SK-N-SH treated with all-trans-retinoic acid at 6 μM for 48 hours (cell line): Measurements from ENCODE around the gene SPATS2L.

Source experiments
- CREB5 ChIP-seq: fragments of 250-450 bp; sonication (Bioruptor Pico); IDR thresholded peaks from 2 replicates; pipeline ENCODE4 v1.5.1; 2020; ENCODE audit warnings: low read depth, mild to moderate bottlenecking, moderate library complexity
- CSDC2 ChIP-seq: fragments of 250-450 bp; sonication (Bioruptor Pico); IDR thresholded peaks from 2 replicates; pipeline ENCODE4 v1.5.0; 2020; ENCODE audit warnings: mild to moderate bottlenecking, moderate library complexity
- CSRNP3 ChIP-seq: fragments of 250-450 bp; sonication (Bioruptor Pico); IDR thresholded peaks from 2 replicates; pipeline ENCODE4 v1.5.1; 2021; ENCODE audit warnings: mild to moderate bottlenecking, moderate library complexity
- ESRRG ChIP-seq: fragments of 250-450 bp; sonication (Bioruptor Pico); IDR thresholded peaks from 2 replicates; pipeline ENCODE4 v1.6.1; 2021; ENCODE audit warnings: mild to moderate bottlenecking
- GLIS3 ChIP-seq: fragments of 250-450 bp; sonication (Bioruptor Pico); IDR thresholded peaks from 2 replicates; pipeline ENCODE4 v1.5.0; 2020; ENCODE audit warnings: mild to moderate bottlenecking, moderate library complexity
- ISL1 ChIP-seq: fragments of 250-450 bp; sonication (Bioruptor Pico); IDR thresholded peaks from 2 replicates; pipeline ENCODE4 v2.1.2; 2022; ENCODE audit warnings: mild to moderate bottlenecking, moderate library complexity
- OSR1 ChIP-seq: fragments of 250-450 bp; sonication (Bioruptor Pico); IDR thresholded peaks from 2 replicates; pipeline ENCODE4 v1.8.0; 2022; ENCODE audit warnings: moderate library complexity, mild to moderate bottlenecking, inconsistent platforms
- PATZ1 ChIP-seq: fragments of 250-450 bp; sonication (Bioruptor Pico); IDR thresholded peaks from 2 replicates; pipeline ENCODE4 v1.8.0; 2020; ENCODE audit warnings: mild to moderate bottlenecking, moderate library complexity, borderline replicate concordance
- POU6F1 ChIP-seq: fragments of 250-450 bp; sonication (Bioruptor Pico); IDR thresholded peaks from 2 replicates; pipeline ENCODE4 v1.8.0; 2021; ENCODE audit warnings: low read depth, mild to moderate bottlenecking, moderate library complexity, borderline replicate concordance
- TCF4 ChIP-seq: fragments of 250-450 bp; sonication (Bioruptor Pico); IDR thresholded peaks from 2 replicates; pipeline ENCODE4 v1.8.0; 2021; ENCODE audit warnings: mild to moderate bottlenecking, moderate library complexity, borderline replicate concordance
- TOX ChIP-seq: fragments of 250-450 bp; sonication (Bioruptor Pico); IDR thresholded peaks from 2 replicates; pipeline ENCODE4 v1.8.0; 2021; ENCODE audit warnings: mild to moderate bottlenecking, moderate library complexity, borderline replicate concordance
- ZC3H10 ChIP-seq: fragments of 250-450 bp; sonication (Bioruptor Pico); IDR thresholded peaks from 2 replicates; pipeline ENCODE4 v1.5.1; 2021; ENCODE audit warnings: mild to moderate bottlenecking, moderate library complexity
- ZFP3 ChIP-seq: fragments of 250-450 bp; sonication (Bioruptor Pico); IDR thresholded peaks from 2 replicates; pipeline ENCODE4 v1.5.0; 2020; ENCODE audit warnings: mild to moderate bottlenecking, moderate library complexity

GRCh38 chr2:200471324-200471848 lies 164.9 kb downstream of the SPATS2L start:
- no peak for TF ChIP-seq PATZ1 (CRISPR knock-in tag)
- no peak for TF ChIP-seq TCF4 (CRISPR knock-in tag)
- TF ChIP-seq ISL1, result no peak
- TF ChIP-seq POU6F1, result no peak
- no peak for TF ChIP-seq CREB5 (CRISPR knock-in tag)
- TF ChIP-seq CSRNP3 (CRISPR knock-in tag), result no peak
- TF ChIP-seq ZC3H10 (CRISPR knock-in tag), result no peak
- TF ChIP-seq ZFP3 (CRISPR knock-in tag), result no peak
- TF ChIP-seq GLIS3, result no peak
- no peak for TF ChIP-seq CSDC2 (CRISPR knock-in tag)
- no peak for TF ChIP-seq ESRRG (CRISPR knock-in tag)
- TF ChIP-seq TOX (CRISPR knock-in tag), result no peak
- TF ChIP-seq OSR1, result no peak
